ENCODE results near the gene ABR.

GRCh38 chr17:973053-973452, 206.7 kb downstream of the ABR start:
- TF ChIP-seq MAX (IDR thresholded peaks at IDR 0.05; ENCODE audit: low read depth, low read length) = no peak
- TF ChIP-seq CTCF (IDR thresholded peaks at IDR 0.05; ENCODE audit: low read depth, low read length) = no peak

Data from NB4 (cell line).